ENCODE measurements around the gene KRTAP4-3. TPM values are rescaled to one million over a fixed set of nuclear protein-coding genes. Genes with fewer than 3 reads are reported as not detected.
A peak's percentile ranks its signal among the peaks of the same experiment; 100 is the strongest.
"Not testable (repeated sequence)": the region's sequence is repeated elsewhere in the genome, so short reads cannot be mapped to it uniquely, and the experiment has no call there.

Gene KRTAP4-3
- total and polyA plus RNA-seq, 8 donors, result not detected

- no peaks in the 10 kb centered on the region for H3K4me1 ChIP-seq
- H3K36me3 ChIP-seq, result no peaks in the 10 kb centered on the region
- H3K4me3 ChIP-seq, result no peak overlapping the region
- no peak for TF ChIP-seq CTCF (IDR thresholded peaks at IDR 0.05)
- ATAC-seq, result no peak
- H3K27me3 ChIP-seq, result no peaks in the 10 kb centered on the region
- H3K27ac ChIP-seq, result no peak overlapping the region
- 61 to 65% methylated on average over 3 of the region's 3 CpGs for WGBS, 2 donors
- DNase-seq, result no peak
- no peaks in the 10 kb centered on the region for H3K9me3 ChIP-seq
- intact Hi-C loops (cut with DNase I), result no loop called here
- FAIRE-seq, result peak; percentile 17
Observed at GRCh38 chr17:41176744-41177387, 8.8 kb upstream of the KRTAP4-3 start.

- no peak for TF ChIP-seq CTCF (IDR thresholded peaks at IDR 0.05)
- Histone ChIP-seq H3K36me3 (no peaks in the 10 kb centered on the region), H3K4me1 (no peaks in the 10 kb centered on the region), H3K27ac (no peak overlapping the region), H3K4me3 (no peak overlapping the region), H3K9me3 (no peaks in the 10 kb centered on the region), H3K27me3 (no peaks in the 10 kb centered on the region)
- DNase-seq, result no peak
- FAIRE-seq, result no peak
- no peak for ATAC-seq
- intact Hi-C loops (cut with DNase I), result no loop called here
- WGBS, 2 donors, result 68 to 72% methylated on average over 2 of the region's 2 CpGs
Observed at GRCh38 chr17:41171886-41172285, 3.9 kb upstream of the KRTAP4-3 start.

- Histone ChIP-seq H3K27ac (no peak overlapping the region), H3K4me1 (no peaks in the 10 kb centered on the region), H3K4me3 (no peak overlapping the region), H3K9me3 (no peaks in the 10 kb centered on the region), H3K36me3 (no peaks in the 10 kb centered on the region), H3K27me3 (peaks cover 0 to 4% (median 0%) of the 10 kb centered on the region in 4 donors)
- WGBS, 2 donors, result 75% methylated on average over 7 of the region's 7 CpGs
- DNase-seq (peak in 1 of 6 donors; percentile 29), FAIRE-seq (no peak), ATAC-seq (no peak)
- intact Hi-C loops (cut with DNase I), result no loop called here
- TF ChIP-seq CTCF (IDR thresholded peaks at IDR 0.05), result no peak
Observed at GRCh38 chr17:41167561-41167960, 460 bp downstream of the KRTAP4-3 start.

GRCh38 chr17:41163828-41164227 is 4.2 kb downstream of the KRTAP4-3 start:
- no peak for TF ChIP-seq CTCF (IDR thresholded peaks at IDR 0.05)
- H3K4me1 ChIP-seq, result no peaks in the 10 kb centered on the region
- no peak for FAIRE-seq
- no peak overlapping the region for H3K4me3 ChIP-seq
- H3K36me3 ChIP-seq, result no peaks in the 10 kb centered on the region
- no peak for DNase-seq
- intact Hi-C loops (cut with DNase I), result no loop called here
- H3K27ac ChIP-seq, result no peak overlapping the region
- peaks cover 0 to 4% (median 0%) of the 10 kb centered on the region in 4 donors for H3K27me3 ChIP-seq
- no peaks in the 10 kb centered on the region for H3K9me3 ChIP-seq
- ATAC-seq, result no peak
- WGBS, 2 donors, result 51 to 62% methylated on average over 7 of the region's 7 CpGs

- 86 to 95% methylated on average over 1 of the region's 1 CpG for WGBS, 2 donors
- H3K4me1 ChIP-seq, result no peaks in the 10 kb centered on the region
- no peaks in the 10 kb centered on the region for H3K36me3 ChIP-seq
- no peak for DNase-seq
- ATAC-seq, result no peak
- no peak for TF ChIP-seq CTCF (IDR thresholded peaks at IDR 0.05)
- H3K27me3 ChIP-seq, result peaks cover 0 to 4% (median 0%) of the 10 kb centered on the region in 4 donors
- intact Hi-C loops (cut with DNase I), result no loop called here
- no peaks in the 10 kb centered on the region for H3K9me3 ChIP-seq
- no peak within 1 kb of the TSS for H3K4me3 ChIP-seq
- no peak for FAIRE-seq
- no peak within 1 kb of the TSS for H3K27ac ChIP-seq
Observed at GRCh38 chr17:41160648-41161047, 7.4 kb downstream of the KRTAP4-3 start, which contains the start of gene KRTAP4-4. Gene KRTAP4-4, minus strand, starts transcription at chr17:41160748. Its CDS starts 57 bp downstream, at chr17:41160691.

DNA sequence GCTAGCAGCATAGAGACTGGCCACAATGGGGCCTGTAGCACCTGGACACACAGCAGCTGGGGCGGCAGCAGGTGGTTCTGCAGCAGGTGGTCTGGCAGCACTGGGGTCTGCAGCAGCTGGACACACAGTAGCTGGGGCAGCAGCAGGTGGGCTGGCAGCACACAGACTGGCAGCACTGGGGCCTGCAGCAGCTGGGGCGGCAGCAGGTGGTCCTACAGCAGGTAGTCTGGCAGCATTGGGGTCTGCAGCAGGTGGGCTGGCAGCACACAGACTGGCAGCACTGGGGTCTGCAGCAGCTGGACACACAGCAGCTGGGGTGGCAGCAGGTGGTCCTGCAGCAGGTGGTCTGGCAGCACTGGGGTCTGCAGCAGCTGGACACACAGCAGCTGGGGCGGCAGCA is 7.8 kb downstream of the KRTAP4-3 start:
- H3K4me3 ChIP-seq; H3K27me3 ChIP-seq; H3K9me3 ChIP-seq; intact Hi-C loops (cut with DNase I); ATAC-seq; FAIRE-seq; H3K27ac ChIP-seq; H3K4me1 ChIP-seq; H3K36me3 ChIP-seq: not testable (repeated sequence)
- DNase-seq, result peak in 1 of 6 donors; percentile 38
- 76 to 78% methylated on average over 3 of the region's 3 CpGs for whole genome bisulfite sequencing, 2 donors

Data from pancreas (tissue), 10 donors.